Stimulated activated effector memory CD8-positive, alpha-beta T cell treated with anti-CD3 and anti-CD28 coated beads, Interleukin-12 subunit alpha, Interleukin-12 subunit beta, amount 100 ng/mL, for 72 hours (primary cell): ENCODE results near the gene SPTBN4.
A peak's percentile ranks its signal among the peaks of the same experiment; 100 is the strongest.
"Not testable (repeated sequence)": the region's sequence is repeated elsewhere in the genome, so short reads cannot be mapped to it uniquely, and the experiment has no call there.

ENCODE experiments used
- ATAC-seq: fragments of 150-1000 bp; cut with Tn5 transposase; 2 replicates; pipeline ENCODE4 v1.10.0; 2021
- DNase-seq, 2 donors: peaks; one replicate each; pipeline ENCODE4 v3.0.0; 2021 to 2022; ENCODE audit warnings: low spot score in 2 of 2
- H3K27ac Mint-ChIP-seq: one replicate; pipeline ENCODE4 v1.8.0; 2022; ENCODE audit warnings: mild to moderate bottlenecking, mixed read lengths
- H3K36me3 Mint-ChIP-seq: one replicate; pipeline ENCODE4 v1.8.0; 2022; ENCODE audit warnings: mild to moderate bottlenecking, mixed read lengths
- H3K4me1 Mint-ChIP-seq: one replicate; pipeline ENCODE4 v1.8.0; 2022; ENCODE audit warnings: mixed read lengths
- H3K4me3 Mint-ChIP-seq: one replicate; pipeline ENCODE4 v1.8.0; 2022; ENCODE audit warnings: mild to moderate bottlenecking, mixed read lengths
- H3K9me3 Mint-ChIP-seq: one replicate; pipeline ENCODE4 v1.8.0; 2022; ENCODE audit warnings: mixed read lengths

Gene SPTBN4

DNA sequence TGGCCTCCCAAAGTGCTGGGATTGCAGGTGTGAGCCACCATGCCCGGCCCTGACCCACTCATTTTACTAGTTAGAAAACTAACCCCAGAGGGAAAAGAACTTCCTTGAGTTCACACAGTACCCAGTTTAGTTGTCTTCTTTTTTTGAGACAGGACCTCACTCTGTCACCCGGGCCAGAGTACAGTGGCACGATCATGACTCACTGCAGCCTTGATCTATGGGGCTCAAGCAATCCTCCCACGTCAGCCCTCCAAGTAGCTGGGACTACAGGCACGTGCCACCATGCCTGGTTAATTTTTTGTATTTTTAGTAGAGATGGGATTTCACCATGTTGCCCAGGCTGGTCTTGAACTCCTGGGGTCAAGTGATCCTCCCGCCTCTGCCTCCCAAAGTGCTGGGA lies 55.1 kb downstream of the SPTBN4 start:
- not testable (repeated sequence) for H3K4me3 Mint-ChIP-seq, ATAC-seq, H3K4me1 Mint-ChIP-seq, H3K9me3 Mint-ChIP-seq, H3K27ac Mint-ChIP-seq, H3K36me3 Mint-ChIP-seq, DNase-seq

DNA sequence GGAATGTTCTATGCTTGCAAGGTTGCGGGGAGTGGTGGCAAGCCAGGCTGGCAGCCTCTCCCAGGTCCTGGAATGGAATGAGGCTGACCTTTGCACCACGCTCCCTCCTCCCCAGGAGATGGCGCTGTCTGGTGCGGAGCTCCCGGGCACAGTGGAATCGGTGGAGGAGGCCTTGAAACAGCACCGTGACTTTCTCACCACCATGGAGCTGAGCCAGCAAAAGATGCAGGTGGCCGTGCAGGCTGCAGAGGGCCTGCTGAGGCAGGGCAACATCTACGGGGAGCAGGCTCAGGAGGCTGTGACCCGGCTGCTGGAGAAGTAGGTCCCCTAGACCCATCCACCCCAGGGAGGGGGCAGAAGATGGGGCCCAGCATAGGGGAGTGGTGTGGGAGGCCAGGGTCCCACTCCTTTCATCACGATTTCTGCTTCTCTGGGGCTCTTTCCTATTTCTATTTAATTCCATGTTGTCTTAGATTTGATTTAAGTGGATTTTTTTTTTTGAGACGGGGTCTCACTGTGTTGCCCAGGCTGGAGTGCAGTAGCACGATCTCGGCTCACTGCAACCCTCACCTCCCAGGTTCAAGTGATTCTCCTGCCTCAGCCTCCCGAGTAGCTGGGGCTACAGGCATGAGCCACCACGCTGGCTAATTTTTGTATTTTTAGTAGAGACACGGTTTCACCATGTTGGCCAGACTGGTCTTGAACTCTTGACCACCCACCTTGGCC lies 56.7 kb downstream of the SPTBN4 start:
- DNase-seq (peak; percentile 39 to 71), ATAC-seq (peak; percentile 84)
- H3K4me3 Mint-ChIP-seq, result no peak overlapping the region
- peaks cover 4% of the 10 kb centered on the region for H3K4me1 Mint-ChIP-seq
- no peaks in the 10 kb centered on the region for H3K9me3 Mint-ChIP-seq
- H3K36me3 Mint-ChIP-seq, result no peaks in the 10 kb centered on the region
- no peak overlapping the region for H3K27ac Mint-ChIP-seq

DNA sequence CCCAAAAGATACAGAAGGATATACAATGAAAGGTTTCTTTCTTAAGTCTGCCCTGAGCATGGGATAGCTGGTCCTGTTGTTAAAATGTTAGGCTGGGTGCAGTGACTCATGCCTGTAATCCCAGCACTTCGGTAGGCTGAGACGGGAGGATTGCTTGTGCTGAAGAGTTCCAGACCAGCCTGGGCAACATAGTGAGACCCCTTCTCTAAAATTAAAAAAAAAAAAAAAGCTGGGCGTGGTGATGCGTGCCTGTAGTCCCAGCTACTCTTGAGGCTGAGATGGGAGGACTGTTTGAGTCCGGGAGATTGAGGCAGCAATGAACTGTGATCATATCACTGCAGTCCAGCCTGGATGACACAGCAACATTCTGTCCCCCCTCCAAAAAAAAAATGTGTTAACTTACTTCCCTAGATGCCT lies 57.3 kb downstream of the SPTBN4 start:
- no peak for DNase-seq
- no peak overlapping the region for H3K4me3 Mint-ChIP-seq
- no peaks in the 10 kb centered on the region for H3K9me3 Mint-ChIP-seq
- no peaks in the 10 kb centered on the region for H3K36me3 Mint-ChIP-seq
- no peak for ATAC-seq
- H3K27ac Mint-ChIP-seq, result no peak overlapping the region
- peaks cover 9% of the 10 kb centered on the region for H3K4me1 Mint-ChIP-seq

DNA sequence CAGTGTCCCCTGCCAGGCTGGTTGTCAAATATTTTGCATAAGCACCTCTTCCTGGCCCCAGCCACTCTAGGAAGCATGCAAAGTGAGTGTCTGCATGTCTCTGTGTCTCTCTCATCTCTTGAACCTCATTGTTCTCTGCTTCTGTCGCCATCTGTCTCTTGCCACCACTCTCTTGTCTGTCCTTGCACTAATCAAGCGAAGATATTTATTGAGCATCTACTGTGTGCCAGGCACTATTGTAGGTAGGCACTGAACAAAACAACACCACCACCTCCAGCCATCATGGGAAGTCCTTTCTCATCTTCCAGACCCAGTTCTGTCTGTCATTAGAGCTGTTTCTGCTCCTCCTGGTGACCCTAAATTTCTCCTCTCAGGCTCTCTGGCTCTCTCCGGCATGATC lies 57.9 kb downstream of the SPTBN4 start:
- ATAC-seq, result no peak
- H3K27ac Mint-ChIP-seq, result no peak overlapping the region
- peaks cover 13% of the 10 kb centered on the region for H3K4me1 Mint-ChIP-seq
- no peaks in the 10 kb centered on the region for H3K9me3 Mint-ChIP-seq
- no peak overlapping the region for H3K4me3 Mint-ChIP-seq
- DNase-seq, result no peak
- H3K36me3 Mint-ChIP-seq, result no peaks in the 10 kb centered on the region

DNA sequence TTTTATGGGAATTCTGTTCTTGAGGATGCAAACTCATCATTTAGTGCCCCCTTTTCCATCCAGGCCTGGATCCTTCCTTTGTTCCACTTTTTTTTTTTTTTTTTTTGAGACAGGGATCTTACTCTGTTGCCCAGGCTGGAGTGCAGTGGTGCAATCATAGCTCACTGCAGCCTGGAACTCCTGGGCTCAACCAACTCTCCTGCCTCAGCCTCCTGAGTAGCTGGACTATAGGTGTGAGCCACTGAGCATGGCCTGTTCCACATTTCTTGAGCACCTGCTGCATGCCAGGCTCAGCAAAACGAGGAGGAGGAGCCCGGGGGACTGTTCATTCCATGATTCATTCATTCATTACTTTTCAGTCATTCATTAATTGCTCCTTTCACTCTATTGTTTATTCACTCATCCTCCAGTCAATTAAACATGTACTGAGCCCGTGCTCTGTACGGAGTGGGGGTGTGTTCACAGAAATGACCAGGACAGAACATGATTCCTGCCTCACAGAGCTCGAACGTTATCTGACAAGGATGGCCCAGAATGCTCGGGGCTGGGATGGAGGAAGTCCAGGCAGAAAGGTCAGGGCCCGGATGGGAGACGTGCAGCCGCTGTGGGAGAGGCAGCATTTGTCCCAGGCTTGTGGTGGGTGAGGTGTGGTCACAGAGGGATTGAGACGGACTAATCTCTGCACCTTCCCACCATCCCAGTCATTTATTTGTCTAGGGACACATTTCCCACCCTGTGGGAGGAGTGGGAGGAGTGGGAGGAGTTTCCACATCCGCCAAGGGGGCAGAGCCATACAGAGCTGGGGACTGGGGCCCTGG lies 58.6 kb downstream of the SPTBN4 start:
- Mint-ChIP-seq H3K4me1 (peaks cover 18% of the 10 kb centered on the region), H3K9me3 (no peaks in the 10 kb centered on the region), H3K36me3 (no peaks in the 10 kb centered on the region), H3K4me3 (no peak overlapping the region), H3K27ac (no peak overlapping the region)
- DNase-seq (no peak), ATAC-seq (no peak)

DNA sequence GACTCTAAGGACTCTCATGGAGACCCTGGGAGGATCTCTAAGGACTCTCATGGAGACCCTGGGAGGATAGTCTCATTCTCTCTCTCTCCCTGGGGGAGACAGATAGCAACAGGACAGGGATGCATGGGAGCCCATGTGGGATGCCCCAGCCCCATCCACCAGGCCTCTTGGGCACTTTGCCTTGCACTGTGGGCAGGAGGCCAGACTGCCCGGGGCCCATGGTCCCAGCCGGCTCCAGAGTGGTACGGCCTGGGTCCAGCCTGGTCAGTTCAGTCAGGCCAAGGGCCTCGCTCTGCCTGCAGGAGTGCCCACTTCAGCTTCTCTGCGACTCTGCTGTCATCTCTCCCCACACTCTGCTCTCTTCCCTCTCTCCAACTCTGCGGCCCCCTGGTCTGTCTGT lies 61.3 kb downstream of the SPTBN4 start:
- ATAC-seq (no peak), DNase-seq (no peak)
- Mint-ChIP-seq H3K27ac (no peak overlapping the region), H3K36me3 (no peaks in the 10 kb centered on the region), H3K4me3 (no peak overlapping the region), H3K4me1 (peaks cover 18% of the 10 kb centered on the region), H3K9me3 (no peaks in the 10 kb centered on the region)

DNA sequence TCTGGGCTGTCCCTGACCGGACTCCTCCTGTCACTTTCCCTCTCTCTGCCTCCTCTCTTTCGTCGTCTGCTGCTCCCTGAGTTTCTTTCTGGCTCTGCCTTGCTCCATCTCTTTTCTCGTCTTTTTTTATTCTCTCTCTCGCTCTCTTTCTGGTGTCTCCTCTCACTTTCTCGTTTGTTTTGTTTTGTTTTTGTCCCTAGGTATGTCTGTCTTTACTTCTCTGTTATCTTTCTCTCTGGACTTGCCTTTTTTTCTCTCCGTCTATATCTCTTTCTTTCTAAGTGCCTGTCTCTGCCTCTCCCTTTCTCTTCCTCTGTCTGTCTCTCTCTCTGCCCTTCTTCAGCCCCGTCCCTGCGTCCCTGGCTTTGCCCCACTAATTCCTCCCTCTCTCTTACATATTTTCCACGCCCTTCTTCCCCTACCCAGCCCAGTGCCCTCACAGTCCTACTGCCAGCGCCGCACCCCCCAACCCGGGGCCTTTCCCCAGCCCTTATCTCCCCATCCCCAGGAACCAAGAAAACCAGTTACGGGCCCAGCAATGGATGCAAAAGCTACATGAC lies 61.8 kb downstream of the SPTBN4 start:
- H3K4me1 Mint-ChIP-seq, result peaks cover 18% of the 10 kb centered on the region
- no peak overlapping the region for H3K27ac Mint-ChIP-seq
- H3K9me3 Mint-ChIP-seq, result no peaks in the 10 kb centered on the region
- no peaks in the 10 kb centered on the region for H3K36me3 Mint-ChIP-seq
- DNase-seq (no peak), ATAC-seq (no peak)
- peak overlapping the region; percentile 55 for H3K4me3 Mint-ChIP-seq

DNA sequence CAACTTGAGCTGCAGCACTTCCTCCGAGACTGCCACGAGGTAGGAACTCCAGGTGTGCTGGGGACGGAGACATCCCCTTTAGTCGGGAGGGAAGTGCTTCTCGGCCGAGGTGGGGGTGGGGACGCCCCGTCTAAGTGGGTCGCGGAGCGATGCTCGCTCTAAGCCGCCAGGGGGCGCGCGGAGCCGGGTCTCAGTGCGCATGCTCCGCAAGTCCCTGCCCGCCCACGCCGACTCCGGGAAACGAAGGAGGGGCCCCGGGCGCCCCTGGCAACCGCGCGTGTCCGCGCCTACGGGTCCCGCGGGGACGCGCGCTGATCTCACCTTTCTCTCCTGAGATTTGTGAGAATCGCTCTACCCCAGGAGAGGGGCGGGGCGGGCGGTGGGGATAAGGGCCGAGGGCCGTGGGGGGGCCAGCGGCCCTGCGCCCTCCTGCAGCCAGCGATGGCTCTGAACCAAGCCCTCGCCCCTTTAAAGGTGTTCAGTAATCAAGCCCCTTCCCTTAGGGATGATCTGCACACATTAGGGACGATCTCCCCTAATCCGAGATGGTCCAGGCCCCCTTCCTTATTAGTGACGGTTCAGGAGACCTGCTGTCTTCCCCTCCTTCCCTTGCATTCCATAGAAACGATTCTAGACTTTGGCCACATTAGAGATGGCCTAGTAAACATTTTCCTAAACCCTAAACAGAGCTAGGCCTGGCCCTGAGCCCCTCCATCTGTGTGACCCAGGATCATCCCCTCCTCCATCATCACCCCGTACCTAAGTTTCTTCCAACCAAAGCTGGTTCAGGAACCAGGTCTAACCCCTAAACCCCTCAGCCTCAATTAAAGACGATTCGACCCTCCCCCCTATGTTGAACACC lies 62.5 kb downstream of the SPTBN4 start:
- peaks cover 2% of the 10 kb centered on the region for H3K9me3 Mint-ChIP-seq
- H3K36me3 Mint-ChIP-seq, result no peaks in the 10 kb centered on the region
- ATAC-seq (peak; percentile 75), DNase-seq (peak; percentile 98)
- H3K4me3 Mint-ChIP-seq, result peak overlapping the region; percentile 55
- H3K27ac Mint-ChIP-seq, result peak overlapping the region; percentile 68
- peaks cover 18% of the 10 kb centered on the region for H3K4me1 Mint-ChIP-seq

DNA sequence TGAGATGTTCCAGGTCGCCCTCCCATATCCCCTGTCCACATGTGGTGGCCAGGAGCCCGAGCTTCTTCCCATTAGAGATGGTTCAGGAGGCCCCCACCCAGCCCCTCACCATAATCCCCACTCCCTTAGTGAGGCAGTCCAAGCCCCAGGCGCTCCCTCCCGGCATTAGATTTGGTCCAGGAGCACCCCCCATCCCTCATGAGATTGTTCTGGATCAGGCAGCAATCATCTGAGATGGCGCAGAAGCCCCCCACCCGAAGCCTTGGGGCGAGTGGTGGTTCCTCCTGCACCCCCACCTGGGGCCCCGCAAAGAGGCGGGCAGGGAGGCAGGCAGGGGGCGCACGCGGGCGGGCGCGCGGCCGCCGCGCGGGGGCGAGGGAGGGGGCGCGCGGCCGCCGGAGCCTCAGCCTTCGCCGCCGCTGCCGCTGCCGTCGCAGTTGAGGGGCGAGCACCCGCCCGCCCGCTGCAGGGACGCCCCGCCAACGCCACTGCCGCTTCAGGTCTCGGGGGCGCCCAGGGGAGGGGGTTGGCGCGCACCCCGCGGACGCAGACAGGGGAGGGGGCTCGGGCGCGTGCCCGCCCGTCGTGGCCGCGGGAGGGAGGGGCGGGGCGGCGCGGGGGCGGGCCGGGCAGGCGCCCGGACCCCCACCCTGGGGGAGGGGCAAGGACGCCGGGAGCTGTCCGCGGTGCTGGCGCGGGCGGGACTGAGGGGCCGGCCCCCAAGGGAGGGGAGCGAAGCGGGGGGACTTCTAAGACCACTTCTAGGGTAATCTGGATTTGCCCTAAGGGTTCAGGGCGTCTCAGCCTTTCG lies 63.5 kb downstream of the SPTBN4 start:
- ATAC-seq, result no peak
- no peak for DNase-seq
- Mint-ChIP-seq H3K4me1 (peaks cover 18% of the 10 kb centered on the region), H3K9me3 (peaks cover 3% of the 10 kb centered on the region), H3K36me3 (no peaks in the 10 kb centered on the region), H3K4me3 (peak overlapping the region; percentile 55), H3K27ac (peak overlapping the region; percentile 68)

DNA sequence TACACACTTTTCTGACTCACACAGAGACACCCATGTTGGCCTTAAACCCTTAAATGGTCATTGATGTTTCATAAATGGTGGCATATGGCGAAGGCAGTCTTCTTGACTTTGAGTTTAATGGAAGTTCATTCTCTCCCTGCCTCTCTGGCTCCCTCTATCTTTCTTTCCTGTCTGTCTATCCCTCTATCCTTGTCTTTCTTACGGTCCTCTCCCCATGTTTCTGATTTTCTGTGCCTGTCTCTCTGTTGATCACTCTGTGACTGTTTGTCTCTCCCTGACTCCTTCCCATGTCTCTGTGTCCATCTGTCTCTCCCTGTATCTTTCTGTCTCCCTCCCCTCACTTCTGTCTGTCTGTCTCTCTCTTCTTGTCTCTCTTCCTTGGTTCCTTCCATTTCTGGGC lies 66.7 kb downstream of the SPTBN4 start:
- ATAC-seq, result no peak
- H3K36me3 Mint-ChIP-seq, result no peaks in the 10 kb centered on the region
- peaks cover 14% of the 10 kb centered on the region for H3K4me1 Mint-ChIP-seq
- no peak overlapping the region for H3K27ac Mint-ChIP-seq
- no peak overlapping the region for H3K4me3 Mint-ChIP-seq
- H3K9me3 Mint-ChIP-seq, result peaks cover 3% of the 10 kb centered on the region
- DNase-seq, result no peak

DNA sequence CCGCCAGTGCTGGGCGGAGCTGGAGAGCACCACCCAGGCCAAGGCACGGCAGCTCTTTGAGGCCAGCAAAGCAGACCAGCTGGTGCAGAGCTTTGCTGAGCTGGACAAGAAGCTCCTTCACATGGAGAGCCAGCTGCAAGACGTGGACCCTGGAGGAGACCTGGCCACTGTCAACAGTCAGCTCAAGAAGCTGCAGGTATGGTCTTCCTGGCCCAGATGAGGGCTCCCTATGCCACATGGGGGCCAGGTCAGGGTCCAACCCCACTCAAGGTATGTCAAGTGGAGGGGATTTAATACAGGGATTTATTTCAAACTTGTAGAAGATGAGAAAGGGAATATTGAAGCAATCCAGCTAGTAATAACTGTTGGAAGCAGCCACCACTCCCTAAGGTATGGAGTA lies 67.3 kb downstream of the SPTBN4 start:
- Mint-ChIP-seq H3K27ac (no peak overlapping the region), H3K36me3 (no peaks in the 10 kb centered on the region), H3K9me3 (peaks cover 3% of the 10 kb centered on the region), H3K4me1 (peaks cover 9% of the 10 kb centered on the region), H3K4me3 (no peak overlapping the region)
- DNase-seq, result no peak
- no peak for ATAC-seq

DNA sequence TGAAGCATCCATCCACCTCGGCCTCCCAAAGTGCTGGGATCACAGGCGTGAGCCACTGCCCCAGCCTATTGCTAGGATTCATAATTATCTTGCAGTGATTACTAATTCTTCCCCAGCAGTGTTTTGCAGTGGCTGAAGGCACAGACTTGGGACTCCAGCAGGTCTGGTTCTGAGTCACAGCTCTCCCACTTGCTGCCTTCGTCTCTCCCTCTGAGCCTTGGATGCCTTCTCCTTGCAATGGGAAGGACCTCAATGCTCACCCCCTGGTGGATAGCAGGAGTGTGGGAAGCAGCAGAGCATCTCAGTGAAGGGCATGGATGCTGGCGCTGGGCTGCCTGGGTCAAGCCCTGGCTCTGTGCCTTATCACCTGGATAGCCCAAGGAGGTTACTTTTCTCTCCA lies 72.3 kb downstream of the SPTBN4 start:
- Mint-ChIP-seq H3K4me3 (no peak overlapping the region), H3K4me1 (no peaks in the 10 kb centered on the region), H3K36me3 (no peaks in the 10 kb centered on the region), H3K9me3 (peaks cover 3% of the 10 kb centered on the region), H3K27ac (no peak overlapping the region)
- no peak for DNase-seq
- no peak for ATAC-seq

DNA sequence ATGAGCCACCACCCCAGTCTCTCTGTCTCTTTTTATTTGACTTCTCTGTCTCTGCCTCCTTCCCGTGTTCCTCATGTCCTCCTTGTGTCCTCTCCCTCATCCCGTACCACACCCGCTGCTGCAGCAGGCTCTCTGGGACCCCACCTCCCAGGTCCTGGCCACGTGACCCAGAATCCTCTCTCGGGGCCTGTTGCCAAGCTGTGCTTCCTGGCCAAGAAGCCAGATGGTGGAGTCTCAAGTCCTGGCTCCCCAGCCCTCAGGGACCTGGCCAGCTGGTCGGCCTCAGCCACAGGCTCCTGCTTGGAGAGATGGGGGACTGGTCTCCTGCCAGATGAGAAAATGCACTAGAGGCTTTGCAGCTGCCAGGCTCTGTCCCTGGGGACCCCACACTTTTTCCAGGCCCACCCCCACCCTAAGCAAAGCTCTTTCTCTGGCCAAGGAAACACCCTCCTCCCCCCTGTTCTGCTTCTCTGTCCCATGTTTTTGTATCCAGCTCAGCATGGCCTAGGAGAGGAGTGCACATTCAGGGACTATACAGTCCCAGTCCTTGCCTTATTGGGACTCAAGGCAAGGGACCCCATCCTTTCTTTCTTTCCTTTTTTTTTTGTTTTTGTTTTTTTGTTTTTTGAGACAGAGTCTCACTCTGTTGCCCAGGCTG lies 75.5 kb downstream of the SPTBN4 start:
- peak overlapping the region; percentile 56 for H3K27ac Mint-ChIP-seq

DNA sequence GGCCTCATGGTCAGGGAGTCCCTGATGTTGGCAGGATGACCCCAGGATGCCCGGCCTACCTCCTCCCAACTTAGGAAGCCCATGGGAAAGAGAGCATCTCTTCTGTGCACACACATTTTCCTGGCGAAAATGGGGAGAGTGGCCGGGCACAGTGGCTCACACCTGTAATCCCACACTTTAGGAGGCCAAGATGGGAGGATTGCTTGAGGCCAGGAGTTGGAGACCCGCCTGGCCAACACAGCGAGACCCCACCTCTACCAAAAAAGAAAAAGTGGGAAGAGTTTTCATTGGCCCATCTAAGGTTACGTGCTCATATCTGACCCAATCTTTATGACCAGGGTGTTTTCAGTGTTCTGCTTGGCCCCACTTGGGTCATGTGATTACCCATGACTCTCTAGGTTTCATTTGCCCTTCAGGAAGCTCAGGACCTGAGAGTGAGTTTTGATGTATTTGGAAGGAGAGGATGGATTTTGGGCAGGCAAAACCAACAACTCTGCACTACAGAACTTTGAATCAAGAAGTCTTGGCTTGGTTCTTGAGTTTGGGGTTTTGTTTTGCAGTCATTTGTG lies 76.3 kb downstream of the SPTBN4 start:
- DNase-seq (no peak), ATAC-seq (no peak)
- H3K4me1 Mint-ChIP-seq, result no peaks in the 10 kb centered on the region
- no peak overlapping the region for H3K27ac Mint-ChIP-seq
- no peak overlapping the region for H3K4me3 Mint-ChIP-seq
- no peaks in the 10 kb centered on the region for H3K9me3 Mint-ChIP-seq
- H3K36me3 Mint-ChIP-seq, result no peaks in the 10 kb centered on the region

More for the DNA sequence above, 75.5 kb downstream of the SPTBN4 start:
- ATAC-seq (no peak), DNase-seq (no peak)
- Mint-ChIP-seq H3K4me3 (no peak overlapping the region), H3K4me1 (no peaks in the 10 kb centered on the region), H3K9me3 (no peaks in the 10 kb centered on the region), H3K36me3 (no peaks in the 10 kb centered on the region)
